ENCODE measurements around the gene GJB3.

GRCh38 chr1:34786521-34787325, 5.7 kb downstream of the GJB3 start:
- no peak for TF ChIP-seq ELF4 (IDR thresholded peaks at IDR 0.05)
- no peak for TF ChIP-seq SP1 (IDR thresholded peaks at IDR 0.05)
- no peak for TF ChIP-seq SUZ12 (IDR thresholded peaks at IDR 0.05)

Data from HEK293T (cell line).